ENCODE data around the gene KRT6A.

GRCh38 chr12:52446367-52447045 is 46.6 kb downstream of the KRT6A start:
- TF ChIP-seq CTCF (conservative IDR thresholded peaks at IDR 0.05; ENCODE audit: low read length) (no peak), EZH2phosphoT487 (IDR thresholded peaks at IDR 0.05; ENCODE audit: borderline replicate concordance) (no peak)
